HL-60 (cell line): ENCODE measurements around the gene NDUFS2.

Experiments used
- DNase-seq, 2 experiments: peaks; one replicate each; pipeline ENCODE4 v3.0.0-alpha.2; 2010 to 2020; ENCODE audit warnings: low read depth in 1 of 2, low spot score in 1 of 2
- H3K27ac ChIP-seq: fragments of 250-450 bp; sonication (Bioruptor Pico); replicated peaks from 2 replicates; pipeline ENCODE4 v1.5.1; 2020; ENCODE audit warnings: mild to moderate bottlenecking, moderate library complexity
- H3K27me3 ChIP-seq: fragments of 250-450 bp; sonication (Bioruptor Pico); 2 replicates; pipeline ENCODE4 v1.5.1; 2021; ENCODE audit warnings: mild to moderate bottlenecking, moderate library complexity; ENCODE audit not compliant: insufficient read depth, poor library complexity, severe bottlenecking
- H3K4me3 ChIP-seq: replicated peaks from 2 replicates; pipeline ENCODE4 v1.5.1; 2011; ENCODE audit warnings: mild to moderate bottlenecking, control low read depth, low read length; ENCODE audit not compliant: insufficient read depth
- CTCF ChIP-seq: IDR thresholded peaks from one replicate; pipeline ENCODE4 v1.5.1; 2011; ENCODE audit warnings: low read length, control low read depth, inconsistent platforms; ENCODE audit not compliant: insufficient read depth
- GABPA ChIP-seq: IDR thresholded peaks from 2 replicates; pipeline ENCODE4 v1.6.1; 2012; ENCODE audit warnings: low read depth
- POLR2AphosphoS5 ChIP-seq: IDR thresholded peaks from 2 replicates; pipeline ENCODE4 v1.6.1; 2012; ENCODE audit warnings: low read depth
- REST ChIP-seq: IDR thresholded peaks from 2 replicates; pipeline ENCODE4 v1.6.1; 2012; ENCODE audit warnings: low read depth; ENCODE audit not compliant: insufficient replicate concordance
- SPI1 ChIP-seq: IDR thresholded peaks from 2 replicates; pipeline ENCODE4 v1.6.1; 2012; ENCODE audit warnings: low read depth, mild to moderate bottlenecking, borderline replicate concordance
- long read RNA-seq: library from polyadenylated mRNA; unstranded; transcript quantifications from one replicate; pipeline ENCODE4 v2.0.0, GENCODE V29; 2020

Gene NDUFS2
- long read RNA-seq, transcript NDUFS2-202 (13 exons, 2,064 nt) = major isoform, 79 of 1,442 reads
- long read RNA-seq, partial matches to known transcripts = 1,285 of 1,442 reads
- long read RNA-seq, other reads (novel, unspliced or antisense) = 77 of 1,442 reads

- Histone ChIP-seq H3K27me3 (no peaks in the 10 kb centered on the region), H3K27ac (peak within 1 kb of the TSS; percentile 95), H3K4me3 (peak within 1 kb of the TSS; percentile 67)
- no peak for TF ChIP-seq CTCF
- peak; percentile 44; the same call in 1 of the 2 replicates for TF ChIP-seq SPI1
- TF ChIP-seq GABPA = peak; percentile 82
- peak; percentile 75 for TF ChIP-seq REST
- TF ChIP-seq POLR2AphosphoS5 = peak; percentile 87
- DNase-seq = peak; percentile 95 to 99
Observed at GRCh38 chr1:161201836-161202712, at the start of gene NDUFS2. TSS of gene NDUFS2 (plus strand) at chr1:161202367. CDS start at chr1:161202386, 19 bp downstream.

- H3K4me3 ChIP-seq = peak overlapping the region; percentile 87
- no peak for DNase-seq
- TF ChIP-seq SPI1 (no peak), POLR2AphosphoS5 (no peak), CTCF (no peak), GABPA (no peak), REST (no peak)
- no peaks in the 10 kb centered on the region for H3K27me3 ChIP-seq
- peak overlapping the region; percentile 99 for H3K27ac ChIP-seq
Observed at GRCh38 chr1:161153176-161153575, 49.0 kb upstream of the NDUFS2 start.

GRCh38 chr1:161153682-161154337 is 48.4 kb upstream of the NDUFS2 start, which contains the start of gene UFC1:
TSS of gene UFC1 (plus strand) at chr1:161153978. CDS start at chr1:161153998, 20 bp downstream.
- no peak for TF ChIP-seq CTCF
- peak; percentile 96 for TF ChIP-seq POLR2AphosphoS5
- TF ChIP-seq REST = peak; percentile 82
- peak; percentile 97 for TF ChIP-seq GABPA
- TF ChIP-seq SPI1 = peak; percentile 86
- Histone ChIP-seq H3K27ac (peak within 1 kb of the TSS; percentile 99), H3K4me3 (peak within 1 kb of the TSS; percentile 87), H3K27me3 (no peaks in the 10 kb centered on the region)
- DNase-seq = peak; percentile 77 to 88
